GM12873 (cell line): ENCODE data around the gene TMEM245.

Source experiments
- TF ChIP-seq, protein P1 (sequence below): IDR thresholded peaks from 2 replicates; pipeline ENCODE4 v1.5.1; 2012; ENCODE audit warnings: low read depth, mild to moderate bottlenecking, moderate library complexity, low read length, control low read depth; ENCODE audit not compliant: insufficient read depth; ENCODE audit errors: missing control alignments

TMEM245 gene

GRCh38 chr9:109162677-109163076 is 42.9 kb upstream of the TMEM245 start:
- TF ChIP-seq, protein P1, sequence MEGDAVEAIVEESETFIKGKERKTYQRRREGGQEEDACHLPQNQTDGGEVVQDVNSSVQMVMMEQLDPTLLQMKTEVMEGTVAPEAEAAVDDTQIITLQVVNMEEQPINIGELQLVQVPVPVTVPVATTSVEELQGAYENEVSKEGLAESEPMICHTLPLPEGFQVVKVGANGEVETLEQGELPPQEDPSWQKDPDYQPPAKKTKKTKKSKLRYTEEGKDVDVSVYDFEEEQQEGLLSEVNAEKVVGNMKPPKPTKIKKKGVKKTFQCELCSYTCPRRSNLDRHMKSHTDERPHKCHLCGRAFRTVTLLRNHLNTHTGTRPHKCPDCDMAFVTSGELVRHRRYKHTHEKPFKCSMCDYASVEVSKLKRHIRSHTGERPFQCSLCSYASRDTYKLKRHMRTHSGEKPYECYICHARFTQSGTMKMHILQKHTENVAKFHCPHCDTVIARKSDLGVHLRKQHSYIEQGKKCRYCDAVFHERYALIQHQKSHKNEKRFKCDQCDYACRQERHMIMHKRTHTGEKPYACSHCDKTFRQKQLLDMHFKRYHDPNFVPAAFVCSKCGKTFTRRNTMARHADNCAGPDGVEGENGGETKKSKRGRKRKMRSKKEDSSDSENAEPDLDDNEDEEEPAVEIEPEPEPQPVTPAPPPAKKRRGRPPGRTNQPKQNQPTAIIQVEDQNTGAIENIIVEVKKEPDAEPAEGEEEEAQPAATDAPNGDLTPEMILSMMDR = no peak

GRCh38 chr9:109161471-109161870 is 41.7 kb upstream of the TMEM245 start:
- TF ChIP-seq, protein P1 = no peak

DNA sequence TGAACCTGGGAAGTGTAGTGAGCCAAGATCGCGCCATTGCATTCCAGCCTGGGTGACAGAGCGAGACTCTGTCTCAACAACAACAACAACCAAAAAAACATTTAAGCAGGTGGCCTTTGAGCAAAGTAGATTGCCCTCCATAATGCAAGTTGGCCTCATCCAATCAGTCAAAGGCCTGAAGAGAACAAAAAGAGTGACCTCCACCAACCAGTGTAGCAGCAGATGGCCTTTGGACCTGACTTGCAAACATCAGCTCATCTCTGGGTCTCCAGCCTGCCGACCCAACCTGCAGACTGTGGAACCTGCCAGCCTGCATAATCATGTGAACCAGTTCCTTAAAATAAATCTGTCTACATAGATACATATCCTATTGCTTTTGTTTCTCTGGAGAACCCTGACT is 39.8 kb upstream of the TMEM245 start:
- TF ChIP-seq, protein P1 = no peak

DNA sequence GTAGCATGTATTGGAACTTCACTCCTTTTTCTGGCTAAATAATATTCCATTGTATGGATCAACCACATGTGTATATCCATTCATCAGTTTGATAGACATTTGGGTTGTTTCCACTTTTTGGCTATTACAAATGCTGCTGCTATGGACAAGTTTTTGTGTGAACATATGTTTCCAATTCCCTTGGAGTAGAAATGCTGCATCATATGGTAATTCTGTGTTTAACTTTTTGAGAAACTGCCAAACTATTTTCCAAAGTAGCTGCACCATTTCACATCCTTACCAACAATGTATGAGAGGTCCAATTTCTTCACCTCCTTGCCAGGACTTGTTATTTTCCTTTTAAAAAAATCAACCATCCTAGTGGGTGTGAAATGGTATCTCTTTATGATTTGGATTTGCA is 38.9 kb upstream of the TMEM245 start:
- TF ChIP-seq, protein P1 = no peak

GRCh38 chr9:109156708-109157107 is 37.0 kb upstream of the TMEM245 start:
- TF ChIP-seq, protein P1 = no peak

GRCh38 chr9:109150925-109151545 is 31.3 kb upstream of the TMEM245 start:
- TF ChIP-seq, protein P1 = no peak

GRCh38 chr9:109149722-109150121 is 30.0 kb upstream of the TMEM245 start:
- TF ChIP-seq, protein P1 = no peak
